GM12878 (cell line): ENCODE results near the gene MUSK. TPM values are rescaled to one million over a fixed set of nuclear protein-coding genes. Genes with fewer than 3 reads are reported as not detected.

ENCODE experiments used
- ATAC-seq: fragments of 200-7000 bp; cut with Tn5 transposase; 3 replicates; pipeline ENCODE4 v1.9.1; 2020; ENCODE audit warnings: mild to moderate bottlenecking, moderate library complexity
- BruUV-seq: library from RNA; stranded (reverse); fragments of 400-500 nt; replicated peaks from 2 replicates; lab custom pipeline; 2021; lab: Mats Ljungman, UMichigan
- CTCF ChIA-PET: fragments of 300-600 bp; sonication (Branson Sonifier 250); formaldehyde crosslinking; extraction: SDS; loops from one replicate; lab custom pipeline; 2021; ENCODE audit warnings: inconsistent platforms; lab: Yijun Ruan, JAX
- POLR2A ChIA-PET: fragments of 350-600 bp; formaldehyde crosslinking; extraction: SDS; loops from one replicate; lab custom pipeline; 2021; ENCODE audit warnings: inconsistent platforms; lab: Charles Lee
- RAD21 ChIA-PET: fragments of 300-600 bp; sonication (Branson Sonifier 250); formaldehyde crosslinking; loops from one replicate; lab custom pipeline; 2023; ENCODE audit warnings: antibody characterized with exemption; ENCODE audit not compliant: unreplicated experiment; lab: Charles Lee
- SMC1A ChIA-PET: fragments of 300-600 bp; sonication (Branson Sonifier 250); formaldehyde crosslinking; loops from one replicate; lab custom pipeline; 2023; ENCODE audit not compliant: unreplicated experiment, uncharacterized antibody; lab: Charles Lee
- DNase-seq: peaks from one replicate; pipeline ENCODE4 v3.0.0-alpha.2; 2011; ENCODE audit warnings: low read depth, low spot score
- FAIRE-seq: peaks from 3 replicates; lab custom pipeline; 2011; peaks lifted over from hg19 to GRCh38; lab: Jason Lieb, UNC
- H2AFZ ChIP-seq: 2 replicates; pipeline ENCODE4 v1.6.0; 2011; ENCODE audit warnings: low read depth, low read length, control low read depth; ENCODE audit not compliant: control insufficient read depth
- H3K27ac ChIP-seq: 2 replicates; pipeline ENCODE4 v1.5.1; 2011; ENCODE audit warnings: control low read depth; ENCODE audit not compliant: control insufficient read depth, insufficient read depth
- H3K27me3 ChIP-seq, 2 experiments: replicated peaks in 1 of 2; 2 replicates each; pipeline versions ENCODE4 v1.6.0 to v1.6.1; 2011; ENCODE audit warnings: low read length in 1 of 2; ENCODE audit not compliant: control insufficient read depth in 2 of 2, insufficient read depth in 2 of 2
- H3K36me3 ChIP-seq, 2 experiments: 2 replicates each; pipeline ENCODE4 v1.5.1; 2011; ENCODE audit warnings: low read length in 1 of 2; ENCODE audit not compliant: control insufficient read depth in 2 of 2, insufficient read depth in 2 of 2
- H3K4me1 ChIP-seq: 2 replicates; pipeline ENCODE4 v1.6.1; 2011; ENCODE audit warnings: mild to moderate bottlenecking, low read length, moderate library complexity, mixed read lengths; ENCODE audit not compliant: control insufficient read depth, insufficient read depth
- H3K4me2 ChIP-seq: 2 replicates; pipeline ENCODE4 v1.6.0; 2011; ENCODE audit warnings: control low read depth; ENCODE audit not compliant: control insufficient read depth, insufficient read depth
- H3K4me3 ChIP-seq: fragments of 200-600 bp; sonication (generic); 2 replicates; pipeline ENCODE4 v1.5.1; 2016
- H3K79me2 ChIP-seq: 2 replicates; pipeline ENCODE4 v1.6.0; 2011; ENCODE audit warnings: low read length; ENCODE audit not compliant: control insufficient read depth, insufficient read depth
- H3K9ac ChIP-seq: 2 replicates; pipeline ENCODE4 v1.8.0; 2011; ENCODE audit warnings: low read length, control low read depth, mixed read lengths; ENCODE audit not compliant: control insufficient read depth, insufficient read depth
- H3K9me3 ChIP-seq: replicated peaks from 3 replicates; pipeline ENCODE4 v1.5.1; 2011; ENCODE audit warnings: mild to moderate bottlenecking, low read length; ENCODE audit not compliant: control insufficient read depth, insufficient read depth
- H4K20me1 ChIP-seq: 2 replicates; pipeline ENCODE4 v1.6.0; 2011; ENCODE audit not compliant: control insufficient read depth, insufficient read depth
- CREM ChIP-seq: IDR thresholded peaks from 2 replicates; pipeline ENCODE4 v1.6.1; 2014; ENCODE audit warnings: antibody characterized with exemption, low read depth
- IKZF2 ChIP-seq, 2 experiments: fragments of 450-650 bp; IDR thresholded peaks; 2 replicates each; pipeline ENCODE4 v1.6.1; 2017; ENCODE audit warnings: mild to moderate bottlenecking in 2 of 2, moderate library complexity in 2 of 2
- IRF4 ChIP-seq: IDR thresholded peaks from 2 replicates; pipeline ENCODE4 v1.6.1; 2011; ENCODE audit warnings: low read depth, low read length
- IRF5 ChIP-seq: fragments of 450-650 bp; IDR thresholded peaks from 2 replicates; pipeline ENCODE4 v1.6.1; 2017; ENCODE audit warnings: borderline replicate concordance
- KAT2A ChIP-seq: conservative IDR thresholded peaks from 2 replicates; pipeline ENCODE4 v1.6.1; 2011; ENCODE audit warnings: low read depth, low read length; ENCODE audit not compliant: control insufficient read depth
- MYC ChIP-seq: IDR thresholded peaks from 2 replicates; pipeline ENCODE4 v1.6.1; 2011; ENCODE audit warnings: mild to moderate bottlenecking, low read length, moderate library complexity, inconsistent platforms; ENCODE audit not compliant: insufficient read depth, insufficient replicate concordance, insufficient read length, severe bottlenecking
- NBN ChIP-seq: fragments of 450-650 bp; IDR thresholded peaks from 2 replicates; pipeline ENCODE4 v1.6.1; 2016
- PAX8 ChIP-seq: fragments of 450-650 bp; IDR thresholded peaks from 2 replicates; pipeline ENCODE4 v1.6.1; 2017; ENCODE audit warnings: mild to moderate bottlenecking, moderate library complexity
- SIN3A ChIP-seq: IDR thresholded peaks from 2 replicates; pipeline ENCODE4 v1.6.1; 2012; ENCODE audit warnings: low read depth, low read length, improper control_type of control experiment
- SMAD5 ChIP-seq: IDR thresholded peaks from 2 replicates; pipeline ENCODE4 v1.6.1; 2016; ENCODE audit warnings: antibody characterized with exemption, low read depth
- SPI1 ChIP-seq: IDR thresholded peaks from 2 replicates; pipeline ENCODE4 v1.6.1; 2011; ENCODE audit warnings: low read depth, mild to moderate bottlenecking, low read length, moderate library complexity, borderline replicate concordance; ENCODE audit not compliant: insufficient read depth
- SRF ChIP-seq, 2 experiments: IDR thresholded peaks; 2 replicates each; pipeline ENCODE4 v1.6.1; 2011; ENCODE audit warnings: low read depth in 2 of 2, low read length in 2 of 2, mild to moderate bottlenecking in 1 of 2, moderate library complexity in 1 of 2
- TARDBP ChIP-seq: IDR thresholded peaks from 2 replicates; pipeline ENCODE4 v1.6.1; 2016; ENCODE audit warnings: borderline replicate concordance
- TCF3 ChIP-seq: IDR thresholded peaks from 2 replicates; pipeline ENCODE4 v1.6.1; 2012; ENCODE audit warnings: low read depth, mild to moderate bottlenecking, low read length, borderline replicate concordance; ENCODE audit not compliant: insufficient read depth
- ZNF622 ChIP-seq: fragments of 450-650 bp; IDR thresholded peaks from 2 replicates; pipeline ENCODE4 v1.6.1; 2017; ENCODE audit warnings: mild to moderate bottlenecking, inconsistent platforms
- WGBS: methylation state at CpG from one replicate; pipeline ENCODE4 v1.1.6; 2016; ENCODE audit warnings: low lambda C conversion rate; ENCODE audit not compliant: insufficient replicate concordance, insufficient coverage; ENCODE audit errors: missing lambda C conversion rate; 5-methylcytosine and 5-hydroxymethylcytosine counted together
- in situ Hi-C: fragments of 300-500 bp; cut with MboI; formaldehyde crosslinking; loops from 9 replicates; pipeline ENCODE4 v1.14.3; 2018; ENCODE audit warnings: mixed read lengths
- intact Hi-C: fragments of 100-400 bp; cut with micrococcal nuclease; formaldehyde crosslinking; loops from one replicate; pipeline ENCODE4 v1.14.2; 2022; ENCODE audit not compliant: unreplicated experiment
- polyA plus RNA-seq, 11 experiments: library from polyadenylated mRNA; depleted of rRNA in 4 of 11; unstranded in 6 of 11; stranded (reverse) in 5 of 11; fragments of >200 nt; fragmentation: Nextera tagmentation in 4 of 11; fragmentation: Illumina TruSeq in 1 of 11; extraction: Ambion mirVana in 4 of 11; extraction: Trizol in 1 of 11; gene quantifications; 1 replicate in 1 of 11; 2 replicates in 10 of 11; pipeline versions ENCODE4 v1.2.1 to v1.2.3, GENCODE V29; 2011 to 2016; ENCODE audit warnings: inconsistent platforms in 2 of 11, missing spikeins in 2 of 11, low read depth in 1 of 11
- total RNA-seq, 4 experiments: library from RNA; depleted of rRNA in 3 of 4; stranded (reverse); fragments of >200 nt in 3 of 4; fragmentation: Illumina TruSeq in 1 of 4; extraction: Trizol in 1 of 4; gene quantifications; 2 replicates each; pipeline versions ENCODE4 v1.2.1 to v1.2.3, GENCODE V29; 2013 to 2021

Gene MUSK
- total and polyA plus RNA-seq, 10 of the 15 experiments (the other 5 are each of a cell fraction or from before 2014, with no cell fraction given), result 0.04 to 0.19 (median 0.10) TPM; not detected in 5

- Histone ChIP-seq H3K4me2 (no peak overlapping the region), H3K27me3 (no peaks in the 10 kb centered on the region), H3K4me3 (no peak overlapping the region), H3K79me2 (no peaks in the 10 kb centered on the region), H4K20me1 (no peaks in the 10 kb centered on the region), H3K27ac (no peak overlapping the region), H3K9me3 (no peaks in the 10 kb centered on the region), H2AFZ (no peak overlapping the region), H3K9ac (no peak overlapping the region), H3K4me1 (no peaks in the 10 kb centered on the region), H3K36me3 (no peaks in the 10 kb centered on the region)
- BruUV-seq, result no TSS peak
- ChIA-PET POLR2A (no interaction called here), SMC1A (interaction anchor here (1.1 to 2.2 kb wide), 2 partner anchors 11 to 139 kb away, joined by 3 to 6 read pairs; no protein-coding TSS in a partner anchor), CTCF (interaction anchor here (0.8 to 1.9 kb wide), 4 partner anchors 8 to 56 kb away, joined by 3 to 5 read pairs (median 4); no protein-coding TSS in a partner anchor), RAD21 (no interaction called here)
- FAIRE-seq, result no peak
- WGBS, result 80% methylated on average over 4 of the region's 4 CpGs
- intact Hi-C loops (no loop called here), in situ Hi-C loops (no loop called here)
- TF ChIP-seq TARDBP, result no peak
- TF ChIP-seq TCF3, result no peak
- TF ChIP-seq KAT2A, result no peak
- TF ChIP-seq PAX8, result no peak
- TF ChIP-seq MYC, result no peak
- TF ChIP-seq IRF4, result no peak
- no peak for TF ChIP-seq NBN
- no peak for TF ChIP-seq CREM
- TF ChIP-seq IRF5, result no peak
- no peak for TF ChIP-seq SPI1
- TF ChIP-seq SMAD5, result no peak
- TF ChIP-seq IKZF2 (IDR thresholded peaks at IDR 0.05), result no peak
- no peak for TF ChIP-seq SIN3A
- no peak for TF ChIP-seq SRF (IDR thresholded peaks at IDR 0.05; ENCODE audit: low read depth in 2 of 2, low read length in 2 of 2)
- no peak for TF ChIP-seq ZNF622
- no peak for ATAC-seq
- no peak for DNase-seq
These were observed 3.3 kb downstream of the MUSK start for GRCh38 chr9:110671849-110672248.
